Mammary epithelial cell (primary cell): Measurements from ENCODE around the gene PCP2.

ENCODE experiments used
- EZH2 ChIP-seq: IDR thresholded peaks from 2 replicates; pipeline ENCODE4 v1.6.1; 2012; ENCODE audit warnings: low read length, inconsistent platforms, borderline replicate concordance
- TF ChIP-seq, protein P1 (sequence below), 2 donors: IDR thresholded peaks in 1 of 2; conservative IDR thresholded peaks in 1 of 2; 2 replicates each; pipeline ENCODE4 v1.5.1; 2011 to 2012; ENCODE audit warnings: inconsistent platforms in 2 of 2, low read length in 2 of 2, mild to moderate bottlenecking in 2 of 2, control low read depth in 1 of 2, low read depth in 1 of 2; ENCODE audit not compliant: insufficient read depth in 1 of 2; ENCODE audit errors: extremely low read depth in 1 of 2

DNA sequence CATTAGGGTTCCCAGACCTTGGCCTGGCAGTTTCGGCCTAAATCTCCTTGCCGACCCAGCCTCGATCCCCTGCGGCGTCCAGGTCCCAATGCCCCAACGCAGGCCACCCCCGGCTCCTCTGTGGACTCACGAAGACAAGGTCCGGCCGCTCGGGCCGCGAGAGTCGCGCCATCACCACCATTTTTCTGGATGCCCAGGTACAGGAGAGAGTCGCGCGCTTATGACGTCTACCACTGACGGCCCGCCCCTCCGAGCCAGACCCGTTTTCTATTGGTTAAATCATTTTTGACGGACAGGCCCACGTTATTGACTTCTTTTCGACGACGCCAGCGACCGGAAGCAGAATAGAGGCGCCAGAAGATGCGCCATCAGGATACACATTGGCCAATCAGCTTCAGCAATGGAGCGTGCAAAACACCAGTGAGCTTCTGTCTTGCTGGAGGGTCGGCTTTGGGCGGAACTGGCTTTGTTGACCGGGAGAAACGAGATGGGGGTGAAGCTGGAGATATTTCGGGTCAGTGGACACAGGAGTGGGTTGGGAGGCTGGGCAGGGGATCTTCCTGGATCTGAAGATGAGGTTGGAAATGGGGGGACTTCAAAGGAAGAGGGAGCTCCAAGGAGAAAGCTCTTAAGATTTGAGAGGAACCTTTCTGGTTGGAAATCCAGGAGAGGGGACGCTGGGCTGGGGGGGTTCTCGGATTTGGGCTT is 4.0 kb downstream of the PCP2 start, which contains the start of the genes PET100 and XAB2:
- TF ChIP-seq, protein P1, sequence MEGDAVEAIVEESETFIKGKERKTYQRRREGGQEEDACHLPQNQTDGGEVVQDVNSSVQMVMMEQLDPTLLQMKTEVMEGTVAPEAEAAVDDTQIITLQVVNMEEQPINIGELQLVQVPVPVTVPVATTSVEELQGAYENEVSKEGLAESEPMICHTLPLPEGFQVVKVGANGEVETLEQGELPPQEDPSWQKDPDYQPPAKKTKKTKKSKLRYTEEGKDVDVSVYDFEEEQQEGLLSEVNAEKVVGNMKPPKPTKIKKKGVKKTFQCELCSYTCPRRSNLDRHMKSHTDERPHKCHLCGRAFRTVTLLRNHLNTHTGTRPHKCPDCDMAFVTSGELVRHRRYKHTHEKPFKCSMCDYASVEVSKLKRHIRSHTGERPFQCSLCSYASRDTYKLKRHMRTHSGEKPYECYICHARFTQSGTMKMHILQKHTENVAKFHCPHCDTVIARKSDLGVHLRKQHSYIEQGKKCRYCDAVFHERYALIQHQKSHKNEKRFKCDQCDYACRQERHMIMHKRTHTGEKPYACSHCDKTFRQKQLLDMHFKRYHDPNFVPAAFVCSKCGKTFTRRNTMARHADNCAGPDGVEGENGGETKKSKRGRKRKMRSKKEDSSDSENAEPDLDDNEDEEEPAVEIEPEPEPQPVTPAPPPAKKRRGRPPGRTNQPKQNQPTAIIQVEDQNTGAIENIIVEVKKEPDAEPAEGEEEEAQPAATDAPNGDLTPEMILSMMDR (conservative IDR thresholded peaks at IDR 0.05 in 1 of 2, IDR thresholded peaks at IDR 0.05 in 1 of 2; ENCODE audit: extremely low read depth in 1 of 2, insufficient read depth in 1 of 2, low read depth in 1 of 2, low read length in 2 of 2), result no peak
- no peak for TF ChIP-seq EZH2
